Raji (cell line): Measurements from ENCODE around the gene KIF25.

Source experiments
- POLR2A ChIP-seq: IDR thresholded peaks from 2 replicates; pipeline ENCODE4 v1.6.1; 2011; ENCODE audit warnings: low read depth, low read length, control low read depth; ENCODE audit not compliant: insufficient read depth

Gene KIF25

GRCh38 chr6:168084465-168085160 lies 87.1 kb downstream of the KIF25 start:
- TF ChIP-seq POLR2A, result no peak

- no peak for TF ChIP-seq POLR2A
Observed at GRCh38 chr6:168086066-168086465, 88.6 kb downstream of the KIF25 start.

GRCh38 chr6:168086616-168087015 lies 89.1 kb downstream of the KIF25 start:
- no peak for TF ChIP-seq POLR2A

- TF ChIP-seq POLR2A, result no peak
Observed at GRCh38 chr6:168087436-168088160, 90.1 kb downstream of the KIF25 start.

GRCh38 chr6:168088161-168089053 lies 90.9 kb downstream of the KIF25 start:
- no peak for TF ChIP-seq POLR2A

GRCh38 chr6:168089186-168090063 lies 92.0 kb downstream of the KIF25 start:
- TF ChIP-seq POLR2A, result no peak

GRCh38 chr6:168090064-168090690 lies 92.7 kb downstream of the KIF25 start:
- TF ChIP-seq POLR2A, result no peak

- no peak for TF ChIP-seq POLR2A
Observed at GRCh38 chr6:168090706-168091105, 93.2 kb downstream of the KIF25 start.

GRCh38 chr6:168091381-168092264 lies 94.2 kb downstream of the KIF25 start:
- TF ChIP-seq POLR2A, result no peak

GRCh38 chr6:168092541-168092940 lies 95.1 kb downstream of the KIF25 start:
- TF ChIP-seq POLR2A, result no peak

- TF ChIP-seq POLR2A, result no peak
Observed at GRCh38 chr6:168093071-168093505, 95.6 kb downstream of the KIF25 start.

- TF ChIP-seq POLR2A, result no peak
Observed at GRCh38 chr6:168093634-168094033, 96.2 kb downstream of the KIF25 start.
